Trophoblast cell (in vitro differentiated cells and primary cell): Measurements from ENCODE around the gene GJD4.

Source experiments
- DNase-seq, 2 donors: peaks; one replicate each; pipeline ENCODE4 v3.0.0-alpha.2; 2016
- H2AFZ ChIP-seq: 2 replicates; pipeline ENCODE4 v1.6.1; 2013; ENCODE audit warnings: low read length, moderate library complexity, mild to moderate bottlenecking; ENCODE audit not compliant: insufficient read depth, poor library complexity
- H2AK5ac ChIP-seq: 2 replicates; pipeline ENCODE4 v1.6.1; 2013; ENCODE audit warnings: mild to moderate bottlenecking, low read length
- H2BK120ac ChIP-seq: 2 replicates; pipeline ENCODE4 v1.6.1; 2013; ENCODE audit warnings: low read length, mild to moderate bottlenecking, moderate library complexity; ENCODE audit not compliant: insufficient read depth, poor library complexity
- H2BK12ac ChIP-seq: 2 replicates; pipeline ENCODE4 v1.6.1; 2013; ENCODE audit warnings: mild to moderate bottlenecking, low read length, moderate library complexity
- H2BK5ac ChIP-seq: 2 replicates; pipeline ENCODE4 v1.6.1; 2013; ENCODE audit warnings: low read length, low read depth, moderate library complexity, mild to moderate bottlenecking; ENCODE audit not compliant: poor library complexity
- H3K14ac ChIP-seq: 2 replicates; pipeline ENCODE4 v1.6.1; 2013; ENCODE audit warnings: mild to moderate bottlenecking, low read length
- H3K18ac ChIP-seq: 2 replicates; pipeline ENCODE4 v1.6.1; 2013; ENCODE audit warnings: mild to moderate bottlenecking, low read length
- H3K23ac ChIP-seq: 2 replicates; pipeline ENCODE4 v1.6.1; 2013; ENCODE audit warnings: low read length
- H3K27ac ChIP-seq: 2 replicates; pipeline ENCODE4 v1.5.1; 2013; ENCODE audit warnings: low read depth, mild to moderate bottlenecking, inconsistent platforms, low read length, moderate library complexity
- H3K27me3 ChIP-seq: 2 replicates; pipeline ENCODE4 v1.6.1; 2013; ENCODE audit warnings: inconsistent platforms, mild to moderate bottlenecking, low read length, moderate library complexity; ENCODE audit not compliant: insufficient read depth
- H3K36me3 ChIP-seq, 2 experiments: 1 replicate in 1 of 2; 2 replicates in 1 of 2; pipeline ENCODE4 v1.6.1; 2013; ENCODE audit warnings: low read length in 2 of 2, mild to moderate bottlenecking in 2 of 2, moderate library complexity in 1 of 2; ENCODE audit not compliant: insufficient read depth in 2 of 2, control insufficient read depth in 1 of 2
- H3K4ac ChIP-seq: 2 replicates; pipeline ENCODE4 v1.6.1; 2013; ENCODE audit warnings: low read depth, mild to moderate bottlenecking, low read length, moderate library complexity
- H3K4me1 ChIP-seq, 2 experiments: 1 replicate in 1 of 2; 2 replicates in 1 of 2; pipeline ENCODE4 v1.6.1; 2013; ENCODE audit warnings: low read length in 2 of 2, mild to moderate bottlenecking in 2 of 2, moderate library complexity in 1 of 2; ENCODE audit not compliant: insufficient read depth in 2 of 2, control insufficient read depth in 1 of 2
- H3K4me2 ChIP-seq: 2 replicates; pipeline ENCODE4 v1.6.1; 2013; ENCODE audit warnings: inconsistent platforms, mild to moderate bottlenecking, low read length, moderate library complexity
- H3K4me3 ChIP-seq: 2 replicates; pipeline ENCODE4 v1.5.1; 2013; ENCODE audit warnings: mild to moderate bottlenecking, low read depth, low read length, inconsistent platforms
- H3K79me1 ChIP-seq: one replicate; pipeline ENCODE4 v1.6.1; 2013; ENCODE audit warnings: low read length
- H3K79me2 ChIP-seq: 2 replicates; pipeline ENCODE4 v1.6.1; 2013; ENCODE audit warnings: low read length, mild to moderate bottlenecking; ENCODE audit not compliant: control insufficient read depth, insufficient read depth, poor library complexity
- H3K9ac ChIP-seq: 2 replicates; pipeline ENCODE4 v1.6.1; 2013; ENCODE audit warnings: mild to moderate bottlenecking, low read length
- H3K9me3 ChIP-seq: 2 replicates; pipeline ENCODE4 v1.6.1; 2013; ENCODE audit warnings: low read depth, mild to moderate bottlenecking, control low read depth, inconsistent platforms, low read length; ENCODE audit not compliant: insufficient read depth
- H4K12ac ChIP-seq: 2 replicates; pipeline ENCODE4 v1.6.1; 2013; ENCODE audit warnings: low read depth, mild to moderate bottlenecking, low read length, moderate library complexity
- H4K8ac ChIP-seq: 2 replicates; pipeline ENCODE4 v1.6.1; 2013; ENCODE audit warnings: low read depth, mild to moderate bottlenecking, low read length, moderate library complexity
- H4K91ac ChIP-seq: one replicate; pipeline ENCODE4 v1.6.1; 2013; ENCODE audit warnings: low read depth, mild to moderate bottlenecking, low read length, moderate library complexity
- WGBS: extraction: QIAGEN DNeasy Blood & Tissue Kit; methylation state at CpG from one replicate; pipeline ENCODE4 v1.1.7; 2013; ENCODE audit warnings: missing lambda C conversion rate; ENCODE audit not compliant: insufficient read length, insufficient coverage; ENCODE audit errors: extremely low coverage; 5-methylcytosine and 5-hydroxymethylcytosine counted together

The GJD4 gene

GRCh38 chr10:35578618-35578956 lies 26.6 kb upstream of the GJD4 start:
- Histone ChIP-seq H2BK120ac (no peak overlapping the region), H3K79me2 (no peaks in the 10 kb centered on the region), H3K14ac (no peak overlapping the region), H3K9me3 (peaks cover 1% of the 10 kb centered on the region), H3K23ac (no peak overlapping the region), H2AK5ac (no peak overlapping the region), H3K4ac (no peak overlapping the region), H3K4me2 (no peak overlapping the region), H3K4me1 (peaks cover 6% of the 10 kb centered on the region in 2 experiments), H2AFZ (no peak overlapping the region), H3K9ac (no peak overlapping the region), H4K91ac (no peak overlapping the region), H4K8ac (no peak overlapping the region), H3K36me3 (peaks cover 3 to 5% of the 10 kb centered on the region in 2 experiments), H3K18ac (no peak overlapping the region), H3K27ac (no peak overlapping the region), H2BK12ac (no peak overlapping the region), H2BK5ac (no peak overlapping the region), H3K4me3 (no peak overlapping the region), H3K27me3 (no peaks in the 10 kb centered on the region), H3K79me1 (no peaks in the 10 kb centered on the region), H4K12ac (no peak overlapping the region)
- no CpG with 5 or more reads among the region's 4 CpGs for WGBS
- no peak for DNase-seq

GRCh38 chr10:35579116-35579515 lies 26.0 kb upstream of the GJD4 start:
- no peaks in the 10 kb centered on the region for H3K27me3 ChIP-seq
- no peak overlapping the region for H3K4me3 ChIP-seq
- H3K27ac ChIP-seq, result no peak overlapping the region
- no peak overlapping the region for H2BK12ac ChIP-seq
- no peak overlapping the region for H2AK5ac ChIP-seq
- no CpG with 5 or more reads among the region's 3 CpGs for WGBS
- no peak overlapping the region for H3K23ac ChIP-seq
- no peak overlapping the region for H3K18ac ChIP-seq
- peaks cover 1% of the 10 kb centered on the region for H3K9me3 ChIP-seq
- no peak overlapping the region for H3K14ac ChIP-seq
- H2AFZ ChIP-seq, result no peak overlapping the region
- H3K4me1 ChIP-seq, result peaks cover 6% of the 10 kb centered on the region in 2 experiments
- H4K8ac ChIP-seq, result no peak overlapping the region
- no peak overlapping the region for H4K91ac ChIP-seq
- H3K4ac ChIP-seq, result no peak overlapping the region
- no peaks in the 10 kb centered on the region for H3K79me1 ChIP-seq
- no peak overlapping the region for H2BK5ac ChIP-seq
- H4K12ac ChIP-seq, result no peak overlapping the region
- peaks cover 3 to 5% of the 10 kb centered on the region in 2 experiments for H3K36me3 ChIP-seq
- no peak for DNase-seq
- H3K4me2 ChIP-seq, result no peak overlapping the region
- no peak overlapping the region for H2BK120ac ChIP-seq
- H3K79me2 ChIP-seq, result no peaks in the 10 kb centered on the region
- H3K9ac ChIP-seq, result no peak overlapping the region

GRCh38 chr10:35579726-35580422 lies 25.3 kb upstream of the GJD4 start:
- Histone ChIP-seq H3K4me3 (no peak overlapping the region), H2AK5ac (no peak overlapping the region), H2BK12ac (no peak overlapping the region), H3K4me1 (peaks cover under 1% of the 10 kb centered on the region in 2 experiments), H3K18ac (no peak overlapping the region), H3K27me3 (no peaks in the 10 kb centered on the region), H2AFZ (no peak overlapping the region), H3K23ac (no peak overlapping the region), H4K8ac (no peak overlapping the region), H4K12ac (no peak overlapping the region), H3K4ac (no peak overlapping the region), H2BK120ac (no peak overlapping the region), H3K9me3 (peaks cover 1% of the 10 kb centered on the region), H2BK5ac (no peak overlapping the region), H4K91ac (no peak overlapping the region), H3K79me1 (no peaks in the 10 kb centered on the region), H3K9ac (no peak overlapping the region), H3K27ac (no peak overlapping the region), H3K36me3 (peaks cover under 1 to 3% of the 10 kb centered on the region in 2 experiments), H3K4me2 (no peak overlapping the region), H3K79me2 (no peaks in the 10 kb centered on the region), H3K14ac (no peak overlapping the region)
- DNase-seq, result no peak
- WGBS, result no CpG with 5 or more reads among the region's 12 CpGs

GRCh38 chr10:35580423-35580770 lies 24.7 kb upstream of the GJD4 start:
- no peak overlapping the region for H3K23ac ChIP-seq
- H3K36me3 ChIP-seq, result peaks cover 0 to 3% of the 10 kb centered on the region in 2 experiments
- H2AFZ ChIP-seq, result no peak overlapping the region
- no peaks in the 10 kb centered on the region for H3K27me3 ChIP-seq
- no peak overlapping the region for H3K27ac ChIP-seq
- no peaks in the 10 kb centered on the region for H3K4me1 ChIP-seq
- no peak overlapping the region for H3K4ac ChIP-seq
- H3K4me2 ChIP-seq, result no peak overlapping the region
- no peak overlapping the region for H2BK5ac ChIP-seq
- no peak overlapping the region for H2BK120ac ChIP-seq
- DNase-seq, result no peak
- H4K91ac ChIP-seq, result no peak overlapping the region
- H2BK12ac ChIP-seq, result no peak overlapping the region
- no peak overlapping the region for H4K8ac ChIP-seq
- no peak overlapping the region for H4K12ac ChIP-seq
- H3K14ac ChIP-seq, result no peak overlapping the region
- no CpG with 5 or more reads among the region's 3 CpGs for WGBS
- no peaks in the 10 kb centered on the region for H3K79me2 ChIP-seq
- H2AK5ac ChIP-seq, result no peak overlapping the region
- no peak overlapping the region for H3K9ac ChIP-seq
- peaks cover 1% of the 10 kb centered on the region for H3K9me3 ChIP-seq
- H3K4me3 ChIP-seq, result no peak overlapping the region
- no peaks in the 10 kb centered on the region for H3K79me1 ChIP-seq
- no peak overlapping the region for H3K18ac ChIP-seq
